ENCODE results near the gene HHIP.

Gene HHIP

GRCh38 chr4:144627663-144628076 is 18.3 kb upstream of the HHIP start:
- TF ChIP-seq CTCF (IDR thresholded peaks at IDR 0.05; ENCODE audit: control insufficient read depth, insufficient read depth, low read depth, low read length, missing control alignments), result no peak
- no peak for DNase-seq (ENCODE audit: low read depth)
- H3K4me3 ChIP-seq (ENCODE audit: control insufficient read depth, low read depth, low read length), result no peak overlapping the region

GRCh38 chr4:144633215-144633614 is 12.7 kb upstream of the HHIP start:
- no peak for DNase-seq (ENCODE audit: low read depth)
- no peak for TF ChIP-seq CTCF (IDR thresholded peaks at IDR 0.05; ENCODE audit: control insufficient read depth, insufficient read depth, low read depth, low read length, missing control alignments)
- no peak overlapping the region for H3K4me3 ChIP-seq (ENCODE audit: control insufficient read depth, low read depth, low read length)

- TF ChIP-seq CTCF (IDR thresholded peaks at IDR 0.05; ENCODE audit: control insufficient read depth, insufficient read depth, low read depth, low read length, missing control alignments), result no peak
- no peak overlapping the region for H3K4me3 ChIP-seq (ENCODE audit: control insufficient read depth, low read depth, low read length)
- DNase-seq (ENCODE audit: low read depth), result no peak
Observed at GRCh38 chr4:144634978-144635747, 10.8 kb upstream of the HHIP start.

- no peak for TF ChIP-seq CTCF (IDR thresholded peaks at IDR 0.05; ENCODE audit: control insufficient read depth, insufficient read depth, low read depth, low read length, missing control alignments)
- H3K4me3 ChIP-seq (ENCODE audit: control insufficient read depth, low read depth, low read length), result no peak overlapping the region
- DNase-seq (ENCODE audit: low read depth), result no peak
Observed at GRCh38 chr4:144644368-144645101, 1.4 kb upstream of the HHIP start.

GRCh38 chr4:144645102-144645630 is 790 bp upstream of the HHIP start:
- no peak for DNase-seq (ENCODE audit: low read depth)
- TF ChIP-seq CTCF (IDR thresholded peaks at IDR 0.05; ENCODE audit: control insufficient read depth, insufficient read depth, low read depth, low read length, missing control alignments), result no peak
- H3K4me3 ChIP-seq (ENCODE audit: control insufficient read depth, low read depth, low read length), result peak overlapping the region; percentile 80

GRCh38 chr4:144646523-144647094 is 653 bp downstream of the HHIP start:
- no peak for TF ChIP-seq CTCF (IDR thresholded peaks at IDR 0.05; ENCODE audit: control insufficient read depth, insufficient read depth, low read depth, low read length, missing control alignments)
- no peak for DNase-seq (ENCODE audit: low read depth)
- H3K4me3 ChIP-seq (ENCODE audit: control insufficient read depth, low read depth, low read length), result peak overlapping the region; percentile 80
